ENCODE measurements around the gene LEFTY1.

LEFTY1 gene

DNA sequence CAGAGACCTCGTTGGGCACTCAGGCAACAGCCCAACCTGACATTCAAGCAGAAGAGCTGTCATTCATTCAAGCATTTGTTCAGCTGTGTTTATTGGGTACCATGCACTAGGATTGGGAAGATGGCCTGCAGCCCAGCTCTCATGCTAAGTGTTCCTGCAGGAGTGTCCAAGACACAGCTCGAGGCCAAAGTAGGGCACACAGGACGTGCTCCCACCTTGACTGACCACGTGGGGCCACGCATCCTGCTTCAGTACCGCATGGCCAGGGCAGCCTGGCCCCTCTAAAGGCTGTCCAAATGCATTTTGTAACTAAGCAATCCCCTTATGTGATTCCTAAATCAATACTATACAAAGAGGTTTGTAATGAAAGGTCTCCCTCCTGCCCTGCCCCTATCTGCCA lies 25.4 kb upstream of the LEFTY1 start:
- H3K4me3 ChIP-seq (ENCODE audit: low read depth, low read length) = no peak overlapping the region
- TF ChIP-seq, protein P1, sequence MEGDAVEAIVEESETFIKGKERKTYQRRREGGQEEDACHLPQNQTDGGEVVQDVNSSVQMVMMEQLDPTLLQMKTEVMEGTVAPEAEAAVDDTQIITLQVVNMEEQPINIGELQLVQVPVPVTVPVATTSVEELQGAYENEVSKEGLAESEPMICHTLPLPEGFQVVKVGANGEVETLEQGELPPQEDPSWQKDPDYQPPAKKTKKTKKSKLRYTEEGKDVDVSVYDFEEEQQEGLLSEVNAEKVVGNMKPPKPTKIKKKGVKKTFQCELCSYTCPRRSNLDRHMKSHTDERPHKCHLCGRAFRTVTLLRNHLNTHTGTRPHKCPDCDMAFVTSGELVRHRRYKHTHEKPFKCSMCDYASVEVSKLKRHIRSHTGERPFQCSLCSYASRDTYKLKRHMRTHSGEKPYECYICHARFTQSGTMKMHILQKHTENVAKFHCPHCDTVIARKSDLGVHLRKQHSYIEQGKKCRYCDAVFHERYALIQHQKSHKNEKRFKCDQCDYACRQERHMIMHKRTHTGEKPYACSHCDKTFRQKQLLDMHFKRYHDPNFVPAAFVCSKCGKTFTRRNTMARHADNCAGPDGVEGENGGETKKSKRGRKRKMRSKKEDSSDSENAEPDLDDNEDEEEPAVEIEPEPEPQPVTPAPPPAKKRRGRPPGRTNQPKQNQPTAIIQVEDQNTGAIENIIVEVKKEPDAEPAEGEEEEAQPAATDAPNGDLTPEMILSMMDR (IDR thresholded peaks at IDR 0.05; ENCODE audit: low read depth, low read length) = no peak

DNA sequence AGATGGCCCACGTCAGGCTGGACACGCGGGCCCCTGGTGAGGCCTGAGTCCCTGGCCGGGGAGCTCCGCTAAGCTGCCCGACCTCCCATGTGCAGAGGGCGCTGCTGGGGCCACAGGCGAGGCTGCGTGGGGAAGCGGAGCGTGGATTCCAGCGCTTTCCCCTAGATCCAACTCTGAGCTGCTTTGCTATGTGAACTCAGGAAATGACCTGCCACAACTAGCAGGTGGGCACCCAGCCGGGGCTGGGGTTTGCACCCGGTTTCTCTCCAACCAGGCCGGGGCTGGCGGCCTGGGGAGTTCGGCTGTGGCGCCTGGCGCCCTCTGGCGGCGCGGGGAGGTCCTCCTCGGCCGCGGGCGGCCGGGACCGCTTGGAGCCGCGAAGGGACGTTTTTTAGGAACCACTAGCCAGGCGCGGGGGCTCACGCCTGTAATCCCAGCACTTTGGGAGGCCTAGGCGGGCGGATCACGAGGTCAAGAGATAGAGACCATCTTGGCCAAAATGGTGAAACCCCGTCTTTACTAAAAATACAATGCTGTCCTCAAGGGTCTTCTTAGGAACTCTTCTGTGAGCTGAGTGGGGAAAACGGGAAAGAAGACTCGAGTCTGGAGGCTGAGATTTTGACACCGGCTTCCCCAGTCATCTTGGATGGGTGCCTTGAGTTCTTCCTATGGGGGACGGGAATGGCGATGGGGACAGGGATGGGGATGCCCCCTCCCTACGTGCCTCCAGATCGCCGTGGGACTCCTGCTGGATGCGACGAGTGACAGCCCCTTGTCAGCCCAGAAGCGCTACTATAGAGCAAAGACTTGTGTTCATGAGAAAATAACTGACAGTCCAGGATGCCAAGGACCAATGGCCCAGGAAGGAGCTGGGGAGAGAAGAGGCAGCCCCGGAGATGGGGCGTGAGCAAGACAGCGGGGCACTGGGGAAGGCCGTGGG lies 22.5 kb upstream of the LEFTY1 start:
- no peak overlapping the region for H3K4me3 ChIP-seq (ENCODE audit: low read depth, low read length)
- TF ChIP-seq, protein P1 (IDR thresholded peaks at IDR 0.05; ENCODE audit: low read depth, low read length) = peak; percentile 60

DNA sequence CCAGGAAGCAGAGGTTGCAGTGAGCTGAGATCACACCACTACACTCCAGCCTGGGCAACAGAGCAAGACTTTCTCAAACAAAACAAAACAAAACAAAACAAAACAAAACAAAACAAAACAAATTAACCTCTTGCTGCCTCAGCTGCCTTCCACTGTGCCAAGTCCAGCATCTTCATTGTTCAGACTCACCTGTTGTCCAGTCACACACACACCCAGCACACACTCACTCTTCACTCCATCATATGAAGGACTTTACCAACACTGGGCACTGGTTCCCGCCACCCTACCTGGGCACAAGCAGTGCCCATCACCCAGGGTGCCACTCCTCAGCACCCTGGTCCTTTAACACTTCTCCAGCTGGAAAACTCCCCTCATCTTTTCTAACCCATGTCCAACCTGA lies 20.5 kb upstream of the LEFTY1 start:
- TF ChIP-seq, protein P1 (IDR thresholded peaks at IDR 0.05; ENCODE audit: low read depth, low read length) = no peak

DNA sequence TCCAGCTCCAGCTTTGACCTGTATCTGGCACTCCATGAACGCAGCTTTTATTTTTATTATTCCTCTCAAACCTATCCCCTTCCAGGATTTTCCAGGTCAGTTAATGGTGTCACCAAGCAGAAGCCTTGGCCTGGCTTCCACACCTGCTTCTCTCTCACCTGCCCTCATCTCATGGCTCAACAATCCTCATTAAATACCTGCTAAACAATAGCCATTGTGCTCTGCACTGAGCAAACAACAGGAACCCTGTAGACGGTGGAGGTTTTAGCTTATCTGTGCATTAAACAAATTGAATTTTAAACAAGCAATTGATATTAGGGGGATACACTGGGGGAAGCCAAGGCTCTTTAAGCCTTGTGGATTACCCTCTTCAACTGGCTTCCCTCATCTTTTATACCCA lies 19.8 kb upstream of the LEFTY1 start:
- H3K4me3 ChIP-seq (ENCODE audit: low read depth, low read length) = no peak overlapping the region
- TF ChIP-seq, protein P1 (IDR thresholded peaks at IDR 0.05; ENCODE audit: low read depth, low read length) = no peak

More for the DNA sequence above, 20.5 kb upstream of the LEFTY1 start:
- H3K4me3 ChIP-seq (ENCODE audit: low read depth, low read length) = no peak overlapping the region

DNA sequence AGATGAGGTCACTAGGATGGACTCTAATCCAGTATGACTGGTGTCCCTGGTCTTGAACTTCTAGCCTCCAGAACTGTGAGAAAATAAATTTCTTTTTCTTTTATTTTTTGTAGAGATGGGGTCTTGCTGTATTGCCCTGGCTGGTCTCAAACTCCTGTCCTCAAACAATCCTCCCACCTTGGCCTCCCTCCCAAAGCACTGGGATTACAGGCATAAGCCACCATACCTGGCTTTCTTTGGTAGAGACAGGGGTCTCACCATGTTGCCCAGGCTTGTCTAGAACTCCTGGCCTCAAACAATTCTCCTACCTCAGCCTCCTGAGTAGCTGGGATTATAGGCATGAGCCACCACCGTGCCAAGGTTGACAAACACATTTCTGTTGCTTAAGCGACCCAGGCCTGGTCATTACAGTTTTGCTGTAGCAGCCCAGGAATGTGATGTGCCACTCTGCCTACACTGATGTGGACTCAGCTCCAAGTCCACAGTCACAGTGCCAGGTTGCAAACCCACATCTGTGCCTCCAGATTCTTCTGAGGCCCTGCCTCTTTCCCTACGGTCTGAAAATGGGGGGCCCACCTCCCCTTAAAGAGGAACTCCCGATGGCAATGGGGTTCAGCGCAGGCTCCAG lies 19.2 kb upstream of the LEFTY1 start:
- TF ChIP-seq, protein P1 (IDR thresholded peaks at IDR 0.05; ENCODE audit: low read depth, low read length) = no peak
- H3K4me3 ChIP-seq (ENCODE audit: low read depth, low read length) = no peak overlapping the region

DNA sequence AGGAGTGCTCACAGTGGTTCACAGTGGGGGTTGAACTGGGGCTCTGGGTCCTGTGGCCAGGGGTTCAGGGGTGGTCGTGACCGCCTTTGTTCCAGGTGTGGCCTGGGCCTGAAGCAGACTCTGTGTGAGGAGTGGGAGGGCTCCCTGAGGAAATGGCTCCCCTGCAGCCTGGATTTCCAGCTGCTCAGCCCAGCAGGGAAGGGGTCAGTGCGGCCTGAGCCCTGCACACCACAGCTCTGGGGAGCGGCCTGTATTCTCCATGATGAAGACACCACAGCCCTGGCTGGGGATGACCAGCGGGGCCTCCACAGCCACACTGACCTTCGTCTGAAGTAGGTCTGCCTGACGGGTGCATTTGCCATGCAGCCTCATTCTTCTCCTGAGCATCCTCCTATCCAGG lies 18.4 kb upstream of the LEFTY1 start:
- H3K4me3 ChIP-seq (ENCODE audit: low read depth, low read length) = no peak overlapping the region
- TF ChIP-seq, protein P1 (IDR thresholded peaks at IDR 0.05; ENCODE audit: low read depth, low read length) = no peak

DNA sequence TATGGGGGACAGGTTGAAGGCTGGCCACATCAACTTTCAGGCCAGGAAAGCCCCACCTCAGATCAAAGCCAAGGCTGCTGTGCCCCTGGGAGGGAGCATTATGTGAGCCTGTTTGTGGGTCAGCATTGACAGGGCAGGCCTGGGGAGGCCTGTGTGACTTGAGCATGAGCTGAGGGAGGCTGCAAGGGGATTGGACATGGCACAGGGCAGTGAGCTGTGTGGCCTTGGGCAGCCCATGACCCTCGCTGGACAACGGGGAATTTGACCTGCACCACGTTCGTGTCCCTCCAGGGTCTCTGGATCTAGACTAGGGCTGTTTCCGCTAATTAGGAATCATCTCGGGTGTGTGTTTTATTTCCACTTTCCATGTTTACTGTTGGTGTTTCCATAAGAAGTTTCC lies 17.5 kb upstream of the LEFTY1 start:
- H3K4me3 ChIP-seq (ENCODE audit: low read depth, low read length) = no peak overlapping the region
- TF ChIP-seq, protein P1 (IDR thresholded peaks at IDR 0.05; ENCODE audit: low read depth, low read length) = no peak

Data from WI38 (cell line).